Loucy (cell line): ENCODE results near the gene SUPT6H.

ENCODE experiments used
- CTCF ChIP-seq: fragments of 200-600 bp; sonication (generic); conservative IDR thresholded peaks from 2 replicates; pipeline ENCODE4 v1.5.1; 2014; ENCODE audit warnings: mild to moderate bottlenecking, antibody characterized with exemption, low read length
- EZH2phosphoT487 ChIP-seq: fragments of 200-600 bp; IDR thresholded peaks from 2 replicates; pipeline ENCODE4 v1.6.1; 2018; ENCODE audit warnings: antibody characterized with exemption, mild to moderate bottlenecking, moderate library complexity, borderline replicate concordance

- TF ChIP-seq CTCF (no peak), EZH2phosphoT487 (no peak)
Observed at GRCh38 chr17:28745786-28746411, 83.9 kb downstream of the SUPT6H start.
